ENCODE data around the gene SCAMP1. TPM values are rescaled to one million over a fixed set of nuclear protein-coding genes. Genes with fewer than 3 reads are reported as not detected.
"Not testable (repeated sequence)": the region's sequence is repeated elsewhere in the genome, so short reads cannot be mapped to it uniquely, and the experiment has no call there.

The SCAMP1 gene
- total RNA-seq, 2 donors from 2014 or later, result 24.8 to 31.4 TPM

DNA sequence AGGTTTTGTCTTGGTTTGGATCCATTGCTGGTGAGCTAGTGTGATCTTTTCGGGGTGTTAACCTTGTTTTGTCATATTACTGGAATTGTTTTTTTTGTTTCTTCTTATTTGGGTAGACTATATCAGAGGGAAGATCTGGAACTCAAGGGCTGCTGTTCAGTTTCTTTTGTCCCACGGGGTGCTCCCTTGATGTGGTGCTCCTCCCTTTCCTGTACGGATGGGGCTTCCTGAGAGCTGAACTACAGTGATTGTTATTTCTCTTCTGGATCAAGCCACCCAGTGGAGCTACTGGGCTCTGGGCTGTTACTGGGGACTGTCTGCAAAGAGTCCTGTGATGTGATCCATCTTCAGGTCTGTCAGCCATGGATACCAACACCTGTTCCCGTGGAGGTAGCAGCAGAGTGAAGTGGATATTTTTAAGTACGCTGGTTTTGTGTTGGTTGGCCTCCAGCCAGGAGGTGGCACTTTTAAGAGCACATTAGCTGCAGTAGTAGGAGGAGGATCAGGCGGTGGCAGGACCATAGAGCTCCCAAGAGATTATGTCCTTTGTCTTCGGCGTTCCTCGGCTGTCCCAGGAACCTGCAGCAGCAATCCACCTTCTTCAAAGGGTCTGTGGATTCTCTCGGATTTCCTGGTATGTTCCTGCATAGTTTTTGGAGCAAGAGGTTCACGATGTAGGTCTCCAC is 27.2 kb downstream of the SCAMP1 start:
- no peaks in the 10 kb centered on the region for H3K36me3 ChIP-seq
- DNase-seq (ENCODE audit: low spot score) (no peak), ATAC-seq (ENCODE audit: insufficient number of reproducible peaks, low FRiP score, low read depth) (no peak)
- H3K4me1 ChIP-seq (ENCODE audit: control insufficient read depth in 1 of 2, low read depth in 2 of 2), result no peaks in the 10 kb centered on the region
- TF ChIP-seq, protein P1, sequence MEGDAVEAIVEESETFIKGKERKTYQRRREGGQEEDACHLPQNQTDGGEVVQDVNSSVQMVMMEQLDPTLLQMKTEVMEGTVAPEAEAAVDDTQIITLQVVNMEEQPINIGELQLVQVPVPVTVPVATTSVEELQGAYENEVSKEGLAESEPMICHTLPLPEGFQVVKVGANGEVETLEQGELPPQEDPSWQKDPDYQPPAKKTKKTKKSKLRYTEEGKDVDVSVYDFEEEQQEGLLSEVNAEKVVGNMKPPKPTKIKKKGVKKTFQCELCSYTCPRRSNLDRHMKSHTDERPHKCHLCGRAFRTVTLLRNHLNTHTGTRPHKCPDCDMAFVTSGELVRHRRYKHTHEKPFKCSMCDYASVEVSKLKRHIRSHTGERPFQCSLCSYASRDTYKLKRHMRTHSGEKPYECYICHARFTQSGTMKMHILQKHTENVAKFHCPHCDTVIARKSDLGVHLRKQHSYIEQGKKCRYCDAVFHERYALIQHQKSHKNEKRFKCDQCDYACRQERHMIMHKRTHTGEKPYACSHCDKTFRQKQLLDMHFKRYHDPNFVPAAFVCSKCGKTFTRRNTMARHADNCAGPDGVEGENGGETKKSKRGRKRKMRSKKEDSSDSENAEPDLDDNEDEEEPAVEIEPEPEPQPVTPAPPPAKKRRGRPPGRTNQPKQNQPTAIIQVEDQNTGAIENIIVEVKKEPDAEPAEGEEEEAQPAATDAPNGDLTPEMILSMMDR (IDR thresholded peaks at IDR 0.05), result no peak
- H3K27me3 ChIP-seq (replicated peaks; ENCODE audit: insufficient read depth), result no peaks in the 10 kb centered on the region
- H3K9me3 ChIP-seq, result peaks cover 6% of the 10 kb centered on the region
- no peak overlapping the region for H3K4me3 ChIP-seq
- no peak overlapping the region for H3K27ac ChIP-seq

- H3K4me3 ChIP-seq; H3K36me3 ChIP-seq; H3K9me3 ChIP-seq; H3K4me1 ChIP-seq (ENCODE audit: control insufficient read depth in 1 of 2, low read depth in 2 of 2); H3K27ac ChIP-seq; H3K27me3 ChIP-seq (replicated peaks; ENCODE audit: insufficient read depth); DNase-seq (ENCODE audit: low spot score); ATAC-seq (ENCODE audit: insufficient number of reproducible peaks, low FRiP score, low read depth): not testable (repeated sequence)
Observed at GRCh38 chr5:78391357-78391756, 30.9 kb downstream of the SCAMP1 start.

DNA sequence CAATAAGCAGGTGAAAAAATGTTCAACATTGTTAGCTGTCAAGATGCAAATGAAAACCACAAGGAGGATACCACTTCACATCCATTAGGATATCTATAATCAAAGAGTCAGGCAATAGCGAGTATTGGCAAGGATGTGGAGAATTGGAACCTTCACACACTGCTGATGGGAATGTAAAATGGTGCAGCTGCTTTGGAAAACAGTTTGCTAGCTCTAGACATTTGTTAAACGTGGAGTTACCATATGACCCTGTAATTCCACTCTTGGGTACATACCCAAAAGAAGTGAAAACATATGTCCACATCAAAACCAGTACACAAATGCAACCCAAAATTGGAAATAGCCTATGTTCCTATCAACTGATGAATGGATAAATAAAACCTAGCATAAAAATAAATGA is 37.4 kb downstream of the SCAMP1 start:
- H3K36me3 ChIP-seq, result no peaks in the 10 kb centered on the region
- TF ChIP-seq, protein P1 (IDR thresholded peaks at IDR 0.05), result no peak
- no peaks in the 10 kb centered on the region for H3K4me1 ChIP-seq (ENCODE audit: control insufficient read depth in 1 of 2, low read depth in 2 of 2)
- H3K27me3 ChIP-seq (replicated peaks; ENCODE audit: insufficient read depth), result no peaks in the 10 kb centered on the region
- ATAC-seq (ENCODE audit: insufficient number of reproducible peaks, low FRiP score, low read depth) (no peak), DNase-seq (ENCODE audit: low spot score) (no peak)
- H3K4me3 ChIP-seq, result no peak overlapping the region
- H3K9me3 ChIP-seq, result no peaks in the 10 kb centered on the region
- H3K27ac ChIP-seq, result no peak overlapping the region

DNA sequence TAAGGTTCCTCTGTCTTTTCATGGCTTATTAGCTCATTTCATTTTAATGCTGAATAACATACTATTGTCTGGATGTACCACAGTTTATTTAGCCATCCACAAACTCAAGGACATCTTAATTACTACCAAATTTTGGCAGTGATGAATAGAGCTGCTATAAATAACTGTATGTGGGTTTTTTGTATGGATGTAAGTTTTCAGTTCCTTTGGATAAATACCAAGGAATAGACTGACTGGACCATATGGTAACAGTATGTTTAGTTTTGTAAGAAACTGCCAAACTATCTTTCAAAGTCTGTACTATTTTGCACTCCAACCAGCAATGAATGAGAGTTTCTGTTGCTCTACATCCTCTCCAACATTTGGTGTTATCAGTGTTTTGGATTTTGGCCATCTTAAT is 38.7 kb downstream of the SCAMP1 start:
- no peaks in the 10 kb centered on the region for H3K4me1 ChIP-seq (ENCODE audit: control insufficient read depth in 1 of 2, low read depth in 2 of 2)
- no peaks in the 10 kb centered on the region for H3K9me3 ChIP-seq
- ATAC-seq (ENCODE audit: insufficient number of reproducible peaks, low FRiP score, low read depth), result no peak
- H3K4me3 ChIP-seq, result no peak overlapping the region
- no peak overlapping the region for H3K27ac ChIP-seq
- H3K27me3 ChIP-seq (replicated peaks; ENCODE audit: insufficient read depth), result no peaks in the 10 kb centered on the region
- H3K36me3 ChIP-seq, result no peaks in the 10 kb centered on the region
- DNase-seq (ENCODE audit: low spot score), result no peak
- TF ChIP-seq, protein P1 (IDR thresholded peaks at IDR 0.05), result no peak

GRCh38 chr5:78404682-78405293 is 44.4 kb downstream of the SCAMP1 start:
- no peaks in the 10 kb centered on the region for H3K27me3 ChIP-seq (replicated peaks; ENCODE audit: insufficient read depth)
- peaks cover 7% of the 10 kb centered on the region in 2 donors for H3K4me1 ChIP-seq (ENCODE audit: control insufficient read depth in 1 of 2, low read depth in 2 of 2)
- H3K9me3 ChIP-seq, result no peaks in the 10 kb centered on the region
- no peak for DNase-seq (ENCODE audit: low spot score)
- no peak for ATAC-seq (ENCODE audit: insufficient number of reproducible peaks, low FRiP score, low read depth)
- TF ChIP-seq, protein P1 (IDR thresholded peaks at IDR 0.05), result no peak
- H3K36me3 ChIP-seq, result no peaks in the 10 kb centered on the region
- no peak overlapping the region for H3K27ac ChIP-seq
- H3K4me3 ChIP-seq, result no peak overlapping the region
